KOPT-K1 (cell line): ENCODE results near the gene EGLN1.
"Not testable (repeated sequence)": the region's sequence is repeated elsewhere in the genome, so short reads cannot be mapped to it uniquely, and the experiment has no call there.

Experiments used
- H3K27ac ChIP-seq: fragments of 200-600 bp; sonication (generic); 2 replicates; pipeline ENCODE4 v1.5.1; 2016; ENCODE audit warnings: antibody characterized with exemption, mild to moderate bottlenecking, low read depth, low read length; ENCODE audit not compliant: poor library complexity, severe bottlenecking
- H3K36me3 ChIP-seq: fragments of 200-600 bp; sonication (generic); 2 replicates; pipeline ENCODE4 v1.5.1; 2017; ENCODE audit warnings: antibody characterized with exemption, mild to moderate bottlenecking, low read length, moderate library complexity; ENCODE audit not compliant: insufficient read depth
- H3K9me3 ChIP-seq: fragments of 200-600 bp; sonication (generic); 2 replicates; pipeline ENCODE4 v1.5.1; 2017; ENCODE audit warnings: antibody characterized with exemption, low read length, mild to moderate bottlenecking; ENCODE audit not compliant: insufficient read depth, poor library complexity, severe bottlenecking

EGLN1 gene

GRCh38 chr1:231421971-231422797 lies at the start of gene EGLN1:
TSS of gene EGLN1 (minus strand) at chr1:231422287. CDS start at chr1:231421888, 399 bp downstream.
- Histone ChIP-seq H3K27ac (peak within 1 kb of the TSS; percentile 67), H3K36me3 (peaks cover 7% of the 10 kb centered on the region; the same call in 1 of the 2 replicates)

DNA sequence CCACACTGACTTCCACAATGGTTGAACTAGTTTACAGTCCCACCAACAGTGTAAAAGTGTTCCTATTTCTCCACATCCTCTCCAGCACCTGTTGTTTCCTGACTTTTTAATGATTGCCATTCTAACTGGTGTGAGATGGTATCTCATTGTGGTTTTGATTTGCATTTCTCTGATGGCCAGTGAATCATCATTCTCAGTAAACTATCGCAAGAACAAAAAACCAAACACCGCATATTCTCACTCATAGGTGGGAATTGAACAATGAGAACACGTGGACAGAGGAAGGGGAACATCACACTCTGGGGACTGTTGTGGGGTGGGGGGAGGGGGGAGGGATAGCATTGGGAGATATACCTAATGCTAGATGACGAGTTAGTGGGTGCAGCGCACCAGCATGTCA lies 49.4 kb upstream of the EGLN1 start:
- not testable (repeated sequence) for H3K9me3 ChIP-seq, H3K27ac ChIP-seq, H3K36me3 ChIP-seq

More at GRCh38 chr1:231421971-231422797, at the start of gene EGLN1:
- H3K9me3 ChIP-seq: no peaks in the 10 kb centered on the region

- H3K9me3 ChIP-seq, H3K36me3 ChIP-seq, H3K27ac ChIP-seq: not testable (repeated sequence)
Observed at GRCh38 chr1:231471027-231471426, 48.9 kb upstream of the EGLN1 start.

DNA sequence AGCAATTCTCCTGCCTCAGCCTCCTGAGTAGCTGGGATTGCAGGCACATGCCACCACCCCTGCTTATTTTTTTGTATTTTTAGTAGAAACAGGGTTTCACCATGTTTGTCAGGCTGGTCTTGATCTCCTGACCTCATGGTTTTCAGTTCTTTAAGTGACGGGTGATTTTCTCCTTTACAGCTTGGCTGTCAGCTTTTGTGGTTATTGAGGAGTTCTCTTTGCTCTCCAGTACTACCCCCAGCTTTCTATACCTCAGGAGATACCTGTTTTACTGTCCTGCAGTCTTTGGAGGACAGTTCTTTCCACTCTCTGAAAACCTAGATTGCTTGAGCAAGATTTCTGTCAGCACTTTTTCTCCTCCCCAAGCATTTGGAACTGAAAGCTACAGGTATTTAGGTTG lies 45.9 kb upstream of the EGLN1 start:
- no peak overlapping the region for H3K27ac ChIP-seq

GRCh38 chr1:231465051-231465450 lies 43.0 kb upstream of the EGLN1 start:
- Histone ChIP-seq H3K36me3 (no peaks in the 10 kb centered on the region), H3K9me3 (peaks cover 29% of the 10 kb centered on the region), H3K27ac (no peak overlapping the region)

More for the DNA sequence above, 45.9 kb upstream of the EGLN1 start:
- H3K36me3 ChIP-seq: no peaks in the 10 kb centered on the region
- H3K9me3 ChIP-seq: peaks cover 23% of the 10 kb centered on the region

GRCh38 chr1:231463541-231463940 lies 41.5 kb upstream of the EGLN1 start:
- Histone ChIP-seq H3K9me3 (peaks cover 35% of the 10 kb centered on the region), H3K36me3 (no peaks in the 10 kb centered on the region), H3K27ac (no peak overlapping the region)

- H3K27ac ChIP-seq: no peak overlapping the region
- H3K9me3 ChIP-seq: peaks cover 59% of the 10 kb centered on the region
- no peaks in the 10 kb centered on the region for H3K36me3 ChIP-seq
Observed at GRCh38 chr1:231460614-231461013, 38.5 kb upstream of the EGLN1 start.

DNA sequence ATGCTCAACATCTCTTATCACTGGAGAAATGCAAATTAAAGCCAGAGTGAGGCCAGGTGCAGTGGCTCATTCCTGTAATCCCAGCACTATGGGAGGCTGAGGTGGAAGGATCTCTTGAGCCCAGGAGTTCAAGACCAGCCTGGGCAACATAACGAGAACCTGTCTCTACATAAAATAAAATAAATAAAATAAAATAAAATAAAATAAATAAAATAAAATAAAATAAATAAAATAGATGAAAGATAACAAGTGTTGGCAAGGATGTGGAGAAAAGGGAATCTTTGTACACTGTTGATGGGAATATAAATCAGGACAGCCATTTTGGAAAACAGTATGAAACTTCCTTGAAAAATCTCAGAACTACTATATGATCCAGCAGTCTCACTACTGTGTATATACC lies 37.4 kb upstream of the EGLN1 start:
- not testable (repeated sequence) for H3K27ac ChIP-seq, H3K36me3 ChIP-seq
- H3K9me3 ChIP-seq: peaks cover 55% of the 10 kb centered on the region

- not testable (repeated sequence) for H3K27ac ChIP-seq, H3K36me3 ChIP-seq
- H3K9me3 ChIP-seq: peaks cover 42% of the 10 kb centered on the region
Observed at GRCh38 chr1:231457956-231458355, 35.9 kb upstream of the EGLN1 start.

- H3K27ac ChIP-seq, H3K36me3 ChIP-seq: not testable (repeated sequence)
- peaks cover 36% of the 10 kb centered on the region for H3K9me3 ChIP-seq
Observed at GRCh38 chr1:231454133-231454532, 32.0 kb upstream of the EGLN1 start.

DNA sequence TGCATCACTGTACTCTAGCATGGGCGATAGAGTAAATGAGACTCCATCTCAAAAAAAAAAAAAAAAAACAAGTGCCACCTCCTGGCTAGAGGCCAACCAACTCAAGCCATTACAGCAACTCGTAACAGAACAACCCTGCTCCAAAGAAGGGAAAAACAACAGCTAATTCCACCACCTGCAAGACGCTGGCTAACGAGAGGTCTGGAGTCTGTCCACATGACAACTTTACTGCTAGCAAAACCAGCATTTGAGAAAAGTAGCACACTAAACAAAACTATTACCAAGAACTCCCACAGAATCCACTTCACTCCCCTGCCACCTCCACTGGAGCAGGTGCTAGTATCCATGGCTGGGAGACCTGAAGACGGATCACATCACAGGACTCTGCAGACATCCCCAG lies 24.1 kb upstream of the EGLN1 start:
- H3K9me3 ChIP-seq: peaks cover 13% of the 10 kb centered on the region
- H3K36me3 ChIP-seq: no peaks in the 10 kb centered on the region
- H3K27ac ChIP-seq: no peak overlapping the region

GRCh38 chr1:231444059-231444458 lies 22.0 kb upstream of the EGLN1 start:
- Histone ChIP-seq H3K27ac (no peak overlapping the region), H3K36me3 (no peaks in the 10 kb centered on the region), H3K9me3 (peaks cover 13% of the 10 kb centered on the region)

DNA sequence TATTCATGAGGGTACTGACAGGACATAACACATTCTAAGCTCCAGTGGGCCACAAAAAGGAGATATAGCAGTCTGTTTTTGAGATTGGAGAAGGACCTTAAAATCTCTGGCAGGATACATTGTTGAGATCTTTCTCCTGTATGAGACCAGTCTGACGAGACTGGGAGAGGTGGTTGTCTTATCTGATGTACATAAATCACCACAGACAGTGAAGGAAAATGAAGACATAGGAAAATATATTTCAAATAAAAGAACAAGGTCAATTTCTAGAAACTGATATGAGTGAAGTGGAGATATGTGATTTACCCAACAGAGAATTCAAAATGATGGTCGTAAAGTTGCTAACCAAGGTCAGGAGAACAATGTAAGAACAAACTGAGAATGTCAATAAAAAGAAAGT lies 21.3 kb upstream of the EGLN1 start:
- Histone ChIP-seq H3K36me3 (no peaks in the 10 kb centered on the region), H3K9me3 (peaks cover 13% of the 10 kb centered on the region), H3K27ac (no peak overlapping the region)

DNA sequence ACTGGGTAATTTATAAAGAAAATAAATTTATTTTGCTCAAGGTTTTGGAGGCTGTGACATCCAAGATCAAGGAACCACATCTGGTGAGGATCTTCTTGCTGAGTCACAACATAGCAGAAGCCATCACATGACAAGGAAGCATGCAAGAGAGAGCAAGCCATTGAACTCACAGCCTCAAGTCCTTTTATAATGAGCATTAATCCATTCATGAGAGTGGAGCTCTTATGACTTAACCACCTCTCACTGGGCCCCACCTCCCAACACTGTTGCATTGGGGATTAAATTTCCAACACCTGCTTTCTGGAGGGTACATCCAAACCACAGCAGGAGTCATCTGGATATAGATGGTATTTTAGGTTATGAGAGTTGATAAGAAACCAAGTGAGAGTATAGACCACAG lies 20.6 kb upstream of the EGLN1 start:
- Histone ChIP-seq H3K27ac (no peak overlapping the region), H3K9me3 (peaks cover 13% of the 10 kb centered on the region), H3K36me3 (no peaks in the 10 kb centered on the region)

DNA sequence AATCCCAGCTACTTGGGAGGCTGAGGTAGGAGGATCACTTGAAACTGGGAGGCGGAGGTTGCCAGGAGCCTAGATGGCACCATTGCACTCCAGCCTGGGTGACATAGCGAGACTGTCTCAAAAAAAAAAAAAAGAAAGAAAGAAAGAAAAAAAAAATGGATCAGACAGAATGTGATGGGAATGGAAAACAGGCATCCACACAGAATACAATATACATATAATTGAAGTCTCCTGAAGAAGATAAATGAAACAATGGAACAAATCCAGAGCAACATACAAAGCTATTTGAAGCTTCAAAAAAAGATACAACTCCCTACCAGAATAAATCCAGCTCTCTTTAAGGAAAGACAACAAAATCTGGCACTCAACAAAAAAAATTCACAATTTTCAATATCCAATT lies 10.9 kb upstream of the EGLN1 start:
- H3K36me3 ChIP-seq: no peaks in the 10 kb centered on the region
- no peaks in the 10 kb centered on the region for H3K9me3 ChIP-seq
- H3K27ac ChIP-seq: no peak overlapping the region
